HG02938 (cell line): ENCODE data around the gene OR13H1.
"Not testable (repeated sequence)": the region's sequence is repeated elsewhere in the genome, so short reads cannot be mapped to it uniquely, and the experiment has no call there.

Experiments
- ATAC-seq: cut with Tn5 transposase; IDR thresholded peaks from one replicate; pipeline ENCODE4 v1.9.1; 2021; ENCODE audit warnings: mild to moderate bottlenecking, moderate library complexity; ENCODE audit not compliant: unreplicated experiment

OR13H1 gene

GRCh38 chrX:131543774-131544173 lies at the start of gene OR13H1:
Gene OR13H1, plus strand, starts transcription at chrX:131544074. Its CDS starts 0 bp downstream, at chrX:131544074.
- no peak for ATAC-seq

DNA sequence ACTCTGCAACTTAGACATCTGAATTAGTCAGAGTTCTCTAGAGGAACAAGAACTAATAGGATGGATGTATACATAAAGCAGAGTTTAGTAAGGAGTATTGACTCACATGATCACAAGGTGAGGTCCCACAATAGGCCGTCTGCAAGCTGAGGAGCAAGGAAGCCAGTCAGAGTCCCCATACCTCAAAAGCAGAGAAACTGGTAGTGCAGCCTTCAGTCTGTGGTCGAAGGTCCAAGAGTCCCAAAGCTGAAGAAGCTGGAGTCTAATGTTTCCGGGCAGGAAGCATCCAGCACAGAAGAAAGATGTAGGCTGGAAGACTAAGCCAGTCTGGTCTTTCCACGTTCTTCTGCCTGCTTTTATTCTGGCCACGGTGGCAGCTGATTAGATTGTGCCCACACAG lies 42.3 kb upstream of the OR13H1 start:
- ATAC-seq = not testable (repeated sequence)

- ATAC-seq = no peak
Measured at GRCh38 chrX:131513159-131513914, 30.5 kb upstream of the OR13H1 start.

DNA sequence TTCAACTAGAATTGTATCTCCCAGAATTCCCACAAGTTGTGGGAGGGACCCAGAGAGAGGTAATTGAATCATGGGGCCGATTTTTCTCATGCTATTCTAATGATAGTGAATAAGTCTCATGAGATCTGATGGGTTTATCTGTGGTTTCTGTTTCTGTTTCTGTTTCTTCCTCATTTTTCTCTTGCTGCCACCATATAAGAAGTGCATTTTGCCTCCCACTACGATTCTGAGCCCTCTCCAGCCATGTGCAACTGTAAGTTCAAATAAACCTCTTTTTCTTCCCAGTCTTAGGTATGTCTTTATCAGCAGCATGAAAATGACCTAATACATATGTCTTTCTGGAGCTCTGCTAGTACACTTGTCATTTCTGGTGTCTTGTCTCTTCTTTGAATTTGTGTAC lies 22.1 kb upstream of the OR13H1 start:
- no peak for ATAC-seq

DNA sequence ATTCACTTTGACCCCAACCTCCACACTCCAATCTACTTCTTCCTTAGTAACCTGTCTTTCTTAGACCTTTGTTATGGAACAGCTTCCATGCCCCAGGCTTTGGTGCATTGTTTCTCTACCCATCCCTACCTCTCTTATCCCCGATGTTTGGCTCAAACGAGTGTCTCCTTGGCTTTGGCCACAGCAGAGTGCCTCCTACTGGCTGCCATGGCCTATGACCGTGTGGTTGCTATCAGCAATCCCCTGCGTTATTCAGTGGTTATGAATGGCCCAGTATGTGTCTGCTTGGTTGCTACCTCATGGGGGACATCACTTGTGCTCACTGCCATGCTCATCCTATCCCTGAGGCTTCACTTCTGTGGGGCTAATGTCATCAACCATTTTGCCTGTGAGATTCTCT lies 344 bp downstream of the OR13H1 start:
- ATAC-seq = no peak

DNA sequence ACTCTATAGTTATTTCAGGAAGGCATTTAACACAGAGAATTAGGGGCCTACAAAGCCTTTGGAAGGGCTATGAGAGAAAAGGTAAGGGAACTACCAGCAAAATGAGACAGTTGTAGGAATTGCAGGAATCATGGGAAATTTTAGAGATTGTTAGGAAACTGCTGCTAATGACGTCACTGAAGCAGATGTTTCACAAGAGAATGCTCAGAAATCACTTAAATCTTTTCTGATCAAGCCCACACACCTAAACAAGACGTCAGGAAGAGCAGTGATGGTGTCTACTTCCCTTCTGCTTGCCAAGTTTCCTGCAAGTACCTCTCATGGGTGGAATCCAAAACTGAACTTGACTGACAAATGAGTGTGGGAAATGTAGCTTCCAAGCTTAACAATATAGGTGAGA lies 5.1 kb downstream of the OR13H1 start:
- ATAC-seq = no peak

GRCh38 chrX:131552453-131552852 lies 8.6 kb downstream of the OR13H1 start:
- ATAC-seq = not testable (repeated sequence)

DNA sequence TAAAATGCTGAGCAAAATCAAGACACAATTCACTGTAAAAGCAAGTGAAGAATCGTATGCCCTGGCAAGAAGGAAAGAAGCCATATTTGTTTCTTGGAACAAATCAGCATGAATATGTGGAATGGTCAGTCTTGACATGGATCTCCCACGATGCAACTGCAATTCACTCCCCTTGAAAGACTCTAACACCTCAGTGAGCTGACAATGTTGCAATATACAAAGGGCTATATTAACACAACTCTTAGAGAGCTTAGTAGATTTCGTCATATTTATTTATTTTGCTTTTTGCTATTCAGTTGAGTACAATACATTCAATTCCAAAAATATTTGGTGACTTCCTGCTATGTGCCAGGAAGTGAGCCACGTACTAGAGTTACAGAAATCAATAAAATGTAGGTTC lies 14.7 kb downstream of the OR13H1 start:
- no peak for ATAC-seq

GRCh38 chrX:131564553-131565229 lies 20.8 kb downstream of the OR13H1 start:
- no peak for ATAC-seq

DNA sequence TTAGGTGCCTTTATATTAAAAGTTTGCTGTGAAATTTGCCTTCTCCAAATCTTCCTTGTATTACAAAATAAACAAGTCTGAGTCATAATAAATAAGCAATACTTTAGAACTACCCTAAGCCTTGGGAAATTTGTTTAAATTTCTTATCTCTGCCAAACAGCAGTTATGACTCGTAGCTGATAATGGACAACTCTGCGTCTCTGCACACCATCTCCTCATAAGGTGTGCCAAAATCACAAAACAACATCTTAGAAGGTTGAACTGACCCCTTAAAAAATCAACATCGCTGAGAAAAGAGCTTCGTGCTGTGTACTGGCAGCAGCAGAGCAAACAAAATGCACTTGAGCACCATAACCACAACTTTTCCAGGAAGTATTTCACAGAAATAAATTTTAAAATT lies 22.0 kb downstream of the OR13H1 start:
- no peak for ATAC-seq

DNA sequence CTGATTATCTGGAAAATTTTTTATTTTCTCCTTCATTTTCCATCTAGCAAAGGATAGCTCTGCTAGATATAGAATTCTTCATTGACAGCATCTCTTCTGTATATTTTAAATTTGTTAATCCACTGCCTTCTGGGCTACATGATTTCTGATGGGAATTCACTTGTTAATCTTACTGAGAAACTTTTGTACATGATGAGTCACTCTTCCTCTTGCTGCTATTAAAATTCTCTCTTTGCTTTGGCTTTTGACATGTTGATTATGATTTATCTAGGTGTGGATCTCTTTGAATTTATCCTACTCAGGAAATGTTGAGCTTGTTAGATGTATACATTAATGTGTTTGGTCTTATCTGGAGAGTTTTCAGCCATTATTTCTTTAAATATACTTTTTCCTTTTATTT lies 27.5 kb downstream of the OR13H1 start:
- no peak for ATAC-seq

DNA sequence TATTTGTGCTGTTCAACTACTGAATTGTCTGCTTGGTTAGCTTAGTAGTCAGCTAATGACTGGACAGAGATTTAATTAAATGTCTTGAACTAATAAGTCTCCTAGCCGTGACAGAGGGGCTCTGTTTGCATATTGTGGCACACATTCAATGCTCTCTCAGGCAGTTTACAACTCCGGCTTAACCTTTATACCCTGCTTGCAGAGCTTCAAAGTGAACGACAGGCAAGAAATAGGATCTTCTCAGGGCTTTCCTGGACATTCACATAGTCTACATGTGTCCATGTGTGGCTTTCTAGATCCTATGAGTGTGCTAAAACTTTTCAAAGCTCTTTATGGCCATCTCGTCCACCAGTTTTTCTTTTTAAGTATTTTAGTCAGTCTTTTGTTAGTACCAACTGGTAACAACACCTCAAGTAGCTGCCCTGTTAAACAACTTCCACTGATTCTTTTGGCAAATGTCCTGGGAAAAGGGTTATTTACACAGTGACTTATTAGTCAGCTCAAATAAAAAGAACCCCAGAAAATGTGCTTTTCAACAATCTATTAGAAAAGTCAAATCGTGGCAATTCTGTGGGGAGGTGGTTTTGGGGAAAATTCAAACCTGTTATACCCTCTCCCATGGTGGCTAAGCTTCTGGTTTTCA lies 28.6 kb downstream of the OR13H1 start:
- no peak for ATAC-seq

DNA sequence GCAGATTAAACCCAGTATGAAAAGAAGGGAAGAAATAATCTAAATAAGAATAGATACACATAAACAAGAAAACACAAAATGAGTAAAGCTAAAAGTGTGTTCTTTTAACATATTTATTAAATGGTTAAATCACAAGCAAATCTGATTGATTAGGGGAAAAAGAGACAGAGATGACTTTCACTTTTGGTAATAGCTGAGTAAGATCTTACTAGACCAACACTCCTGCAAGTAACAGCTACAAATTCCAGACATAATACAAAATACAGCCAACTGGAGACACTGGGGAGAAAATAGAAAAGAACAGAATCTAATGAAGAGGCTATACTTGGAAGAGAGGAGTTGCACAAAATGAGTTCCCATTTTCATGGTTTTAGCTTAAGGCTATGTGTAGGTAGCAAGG lies 33.5 kb downstream of the OR13H1 start:
- no peak for ATAC-seq

DNA sequence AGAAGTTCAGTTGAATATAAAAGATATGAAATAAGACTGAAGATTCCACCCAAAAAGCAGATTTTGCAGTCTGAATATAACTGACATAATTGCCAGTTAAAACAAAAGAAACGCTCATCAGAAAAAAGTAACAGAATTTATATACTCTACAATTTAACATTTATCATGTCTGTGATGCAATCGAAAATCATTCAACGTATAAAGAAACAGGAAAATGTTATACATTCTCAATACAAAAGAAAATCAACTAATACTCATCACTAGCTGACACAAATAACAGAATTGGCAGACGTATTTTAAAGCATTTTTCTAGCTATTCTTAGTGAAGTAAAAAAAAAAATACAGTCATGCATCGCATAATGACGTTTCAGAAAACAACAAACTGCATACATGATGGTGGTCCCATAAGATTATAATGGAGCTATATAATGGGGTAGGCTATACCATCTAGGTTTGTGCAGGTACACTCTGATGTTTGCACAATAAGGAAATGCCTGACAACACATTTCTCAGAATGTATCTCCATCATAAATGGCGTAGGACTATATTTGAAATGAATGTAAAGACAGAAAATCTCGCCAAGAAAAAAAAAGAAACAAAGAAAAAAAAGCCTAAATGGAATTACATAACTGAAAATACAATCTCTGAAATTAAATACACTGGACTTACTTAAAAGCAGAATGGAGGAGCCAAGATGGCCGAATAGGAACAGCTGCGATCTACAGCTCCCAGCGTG lies 34.3 kb downstream of the OR13H1 start:
- ATAC-seq = no peak

- not testable (repeated sequence) for ATAC-seq
Measured at GRCh38 chrX:131578735-131579367, 35.0 kb downstream of the OR13H1 start.

GRCh38 chrX:131588995-131589394 lies 45.1 kb downstream of the OR13H1 start:
- no peak for ATAC-seq
